ENCODE results near the gene FAM237A.

Gene FAM237A

GRCh38 chr2:206635015-206635414 lies 7.3 kb upstream of the FAM237A start:
- Histone ChIP-seq H2AFZ (ENCODE audit: insufficient read depth, low read length, poor library complexity) (no peak overlapping the region), H3K4me2 (ENCODE audit: low read length) (no peak overlapping the region), H3K4me1 (ENCODE audit: control insufficient read depth in 1 of 2, insufficient read depth in 2 of 2, low read length in 2 of 2) (no peaks in the 10 kb centered on the region), H3K4ac (ENCODE audit: low read depth, low read length) (no peak overlapping the region), H2BK120ac (ENCODE audit: insufficient read depth, low read length, poor library complexity) (no peak overlapping the region), H3K27ac (ENCODE audit: low read depth, low read length) (no peak overlapping the region), H3K79me1 (ENCODE audit: low read length) (no peaks in the 10 kb centered on the region), H3K79me2 (ENCODE audit: control insufficient read depth, insufficient read depth, low read length, poor library complexity) (no peaks in the 10 kb centered on the region), H2AK5ac (ENCODE audit: low read length) (no peak overlapping the region), H3K18ac (ENCODE audit: low read length) (no peak overlapping the region), H4K8ac (ENCODE audit: low read depth, low read length) (no peak overlapping the region), H3K14ac (ENCODE audit: low read length) (no peak overlapping the region), H3K36me3 (ENCODE audit: control insufficient read depth in 1 of 2, insufficient read depth in 2 of 2, low read length in 2 of 2) (no peaks in the 10 kb centered on the region), H3K27me3 (ENCODE audit: insufficient read depth, low read length) (no peaks in the 10 kb centered on the region), H3K23ac (ENCODE audit: low read length) (no peak overlapping the region), H4K12ac (ENCODE audit: low read depth, low read length) (no peak overlapping the region), H4K91ac (ENCODE audit: low read depth, low read length) (no peak overlapping the region), H3K9me3 (ENCODE audit: insufficient read depth, low read depth, low read length) (no peaks in the 10 kb centered on the region), H3K9ac (ENCODE audit: low read length) (no peak overlapping the region), H2BK12ac (ENCODE audit: low read length) (no peak overlapping the region), H2BK5ac (ENCODE audit: low read depth, low read length, poor library complexity) (no peak overlapping the region), H3K4me3 (ENCODE audit: low read depth, low read length) (no peak overlapping the region)
- WGBS (ENCODE audit: extremely low coverage, insufficient coverage, insufficient read length) = no CpG with 5 or more reads among the region's 1 CpG
- peak; percentile 71 to 92 for DNase-seq

GRCh38 chr2:206639636-206640035 lies 2.7 kb upstream of the FAM237A start:
- H2BK120ac ChIP-seq (ENCODE audit: insufficient read depth, low read length, poor library complexity) = no peak overlapping the region
- H2BK12ac ChIP-seq (ENCODE audit: low read length) = no peak overlapping the region
- no peaks in the 10 kb centered on the region for H3K36me3 ChIP-seq (ENCODE audit: control insufficient read depth in 1 of 2, insufficient read depth in 2 of 2, low read length in 2 of 2)
- H3K14ac ChIP-seq (ENCODE audit: low read length) = no peak overlapping the region
- H4K12ac ChIP-seq (ENCODE audit: low read depth, low read length) = no peak overlapping the region
- H3K27me3 ChIP-seq (ENCODE audit: insufficient read depth, low read length) = peaks cover 7% of the 10 kb centered on the region
- no peak overlapping the region for H4K91ac ChIP-seq (ENCODE audit: low read depth, low read length)
- H3K9me3 ChIP-seq (ENCODE audit: insufficient read depth, low read depth, low read length) = peaks cover 2% of the 10 kb centered on the region
- H3K23ac ChIP-seq (ENCODE audit: low read length) = no peak overlapping the region
- H3K79me2 ChIP-seq (ENCODE audit: control insufficient read depth, insufficient read depth, low read length, poor library complexity) = no peaks in the 10 kb centered on the region
- peak; percentile 33 to 70 for DNase-seq
- no peak overlapping the region for H4K8ac ChIP-seq (ENCODE audit: low read depth, low read length)
- H2AK5ac ChIP-seq (ENCODE audit: low read length) = no peak overlapping the region
- H3K4me1 ChIP-seq (ENCODE audit: control insufficient read depth in 1 of 2, insufficient read depth in 2 of 2, low read length in 2 of 2) = peaks cover 8% of the 10 kb centered on the region in 2 experiments
- H3K79me1 ChIP-seq (ENCODE audit: low read length) = no peaks in the 10 kb centered on the region
- H3K27ac ChIP-seq (ENCODE audit: low read depth, low read length) = no peak overlapping the region
- no peak overlapping the region for H3K18ac ChIP-seq (ENCODE audit: low read length)
- H2AFZ ChIP-seq (ENCODE audit: insufficient read depth, low read length, poor library complexity) = no peak overlapping the region
- no CpG with 5 or more reads among the region's 2 CpGs for WGBS (ENCODE audit: extremely low coverage, insufficient coverage, insufficient read length)
- no peak overlapping the region for H2BK5ac ChIP-seq (ENCODE audit: low read depth, low read length, poor library complexity)
- H3K4me2 ChIP-seq (ENCODE audit: low read length) = no peak overlapping the region
- H3K4me3 ChIP-seq (ENCODE audit: low read depth, low read length) = no peak overlapping the region
- no peak overlapping the region for H3K4ac ChIP-seq (ENCODE audit: low read depth, low read length)
- no peak overlapping the region for H3K9ac ChIP-seq (ENCODE audit: low read length)

GRCh38 chr2:206641226-206641625 lies 1.1 kb upstream of the FAM237A start:
- Histone ChIP-seq H3K27ac (ENCODE audit: low read depth, low read length) (no peak overlapping the region), H2BK5ac (ENCODE audit: low read depth, low read length, poor library complexity) (no peak overlapping the region), H3K9me3 (ENCODE audit: insufficient read depth, low read depth, low read length) (peaks cover 2% of the 10 kb centered on the region), H2AK5ac (ENCODE audit: low read length) (no peak overlapping the region), H3K4me2 (ENCODE audit: low read length) (no peak overlapping the region), H3K4me3 (ENCODE audit: low read depth, low read length) (no peak overlapping the region), H4K8ac (ENCODE audit: low read depth, low read length) (no peak overlapping the region), H2AFZ (ENCODE audit: insufficient read depth, low read length, poor library complexity) (no peak overlapping the region), H3K23ac (ENCODE audit: low read length) (no peak overlapping the region), H3K18ac (ENCODE audit: low read length) (no peak overlapping the region), H3K36me3 (ENCODE audit: control insufficient read depth in 1 of 2, insufficient read depth in 2 of 2, low read length in 2 of 2) (no peaks in the 10 kb centered on the region), H3K79me2 (ENCODE audit: control insufficient read depth, insufficient read depth, low read length, poor library complexity) (no peaks in the 10 kb centered on the region), H3K14ac (ENCODE audit: low read length) (no peak overlapping the region), H3K4ac (ENCODE audit: low read depth, low read length) (no peak overlapping the region), H3K27me3 (ENCODE audit: insufficient read depth, low read length) (peaks cover 7% of the 10 kb centered on the region), H2BK120ac (ENCODE audit: insufficient read depth, low read length, poor library complexity) (no peak overlapping the region), H3K4me1 (ENCODE audit: control insufficient read depth in 1 of 2, insufficient read depth in 2 of 2, low read length in 2 of 2) (peaks cover 8% of the 10 kb centered on the region in 2 experiments), H2BK12ac (ENCODE audit: low read length) (no peak overlapping the region), H4K12ac (ENCODE audit: low read depth, low read length) (no peak overlapping the region), H3K79me1 (ENCODE audit: low read length) (no peaks in the 10 kb centered on the region), H4K91ac (ENCODE audit: low read depth, low read length) (no peak overlapping the region), H3K9ac (ENCODE audit: low read length) (no peak overlapping the region)
- WGBS (ENCODE audit: extremely low coverage, insufficient coverage, insufficient read length) = no CpG with 5 or more reads among the region's 3 CpGs
- no peak for DNase-seq

GRCh38 chr2:206647985-206648384 lies 5.7 kb downstream of the FAM237A start:
- WGBS (ENCODE audit: extremely low coverage, insufficient coverage, insufficient read length) = no CpG with 5 or more reads among the region's 1 CpG
- no peak overlapping the region for H4K8ac ChIP-seq (ENCODE audit: low read depth, low read length)
- no peaks in the 10 kb centered on the region for H3K79me1 ChIP-seq (ENCODE audit: low read length)
- H3K36me3 ChIP-seq (ENCODE audit: control insufficient read depth in 1 of 2, insufficient read depth in 2 of 2, low read length in 2 of 2) = no peaks in the 10 kb centered on the region
- no peak overlapping the region for H4K91ac ChIP-seq (ENCODE audit: low read depth, low read length)
- H4K12ac ChIP-seq (ENCODE audit: low read depth, low read length) = no peak overlapping the region
- no peak overlapping the region for H2BK5ac ChIP-seq (ENCODE audit: low read depth, low read length, poor library complexity)
- H3K4ac ChIP-seq (ENCODE audit: low read depth, low read length) = no peak overlapping the region
- H2BK12ac ChIP-seq (ENCODE audit: low read length) = no peak overlapping the region
- H3K9ac ChIP-seq (ENCODE audit: low read length) = no peak overlapping the region
- H3K18ac ChIP-seq (ENCODE audit: low read length) = no peak overlapping the region
- H3K4me1 ChIP-seq (ENCODE audit: control insufficient read depth in 1 of 2, insufficient read depth in 2 of 2, low read length in 2 of 2) = no peaks in the 10 kb centered on the region
- no peak overlapping the region for H3K4me2 ChIP-seq (ENCODE audit: low read length)
- H3K4me3 ChIP-seq (ENCODE audit: low read depth, low read length) = no peak overlapping the region
- no peak overlapping the region for H3K23ac ChIP-seq (ENCODE audit: low read length)
- H3K9me3 ChIP-seq (ENCODE audit: insufficient read depth, low read depth, low read length) = no peaks in the 10 kb centered on the region
- H3K27ac ChIP-seq (ENCODE audit: low read depth, low read length) = no peak overlapping the region
- no peak overlapping the region for H2AFZ ChIP-seq (ENCODE audit: insufficient read depth, low read length, poor library complexity)
- no peak overlapping the region for H2BK120ac ChIP-seq (ENCODE audit: insufficient read depth, low read length, poor library complexity)
- DNase-seq = no peak
- no peak overlapping the region for H2AK5ac ChIP-seq (ENCODE audit: low read length)
- no peak overlapping the region for H3K14ac ChIP-seq (ENCODE audit: low read length)
- H3K27me3 ChIP-seq (ENCODE audit: insufficient read depth, low read length) = no peaks in the 10 kb centered on the region
- H3K79me2 ChIP-seq (ENCODE audit: control insufficient read depth, insufficient read depth, low read length, poor library complexity) = no peaks in the 10 kb centered on the region
